OCI-LY1 (cell line): Measurements from ENCODE around the gene PRSS33.

Source experiments
- CTCF ChIP-seq: fragments of 200-600 bp; sonication (generic), shearing (Covaris generic); IDR thresholded peaks from 2 replicates; pipeline ENCODE4 v1.5.1; 2017; ENCODE audit warnings: mild to moderate bottlenecking, antibody characterized with exemption, low read length, moderate library complexity, mixed read lengths
- EZH2 ChIP-seq: fragments of 200-600 bp; sonication (generic), shearing (Covaris generic); IDR thresholded peaks from 2 replicates; pipeline ENCODE4 v1.8.0; 2017; ENCODE audit warnings: borderline replicate concordance, mixed run types, mild to moderate bottlenecking, antibody characterized with exemption, low read length, moderate library complexity, mixed read lengths

GRCh38 chr16:2767140-2767731 is 20.1 kb downstream of the PRSS33 start:
- TF ChIP-seq CTCF (no peak), EZH2 (no peak)
